Gastroesophageal sphincter (tissue), 4 donors: ENCODE results near the gene TSPYL4. TPM values are rescaled to one million over a fixed set of nuclear protein-coding genes. Genes with fewer than 3 reads are reported as not detected.

Experiments used
- ATAC-seq: fragments of 150-250 bp; one replicate; pipeline ENCODE4 v1.9.1; 2016; ENCODE audit warnings: mild to moderate bottlenecking, moderate library complexity
- H3K27ac ChIP-seq, 4 donors: fragments of 200-600 bp; sonication (generic) in 3 of 4; 1 replicate in 3 of 4; 2 replicates in 1 of 4; pipeline ENCODE4 v1.5.1; 2016 to 2019
- H3K27me3 ChIP-seq: fragments of 200-600 bp; sonication (generic); one replicate; pipeline ENCODE4 v1.5.1; 2019
- H3K36me3 ChIP-seq, 2 donors: fragments of 200-600 bp; sonication (generic); one replicate each; pipeline ENCODE4 v1.5.1; 2019; ENCODE audit warnings: control low read depth in 1 of 2
- H3K4me1 ChIP-seq, 3 donors: fragments of 200-600 bp; sonication (generic); 1 replicate in 2 of 3; 2 replicates in 1 of 3; pipeline ENCODE4 v1.5.1; 2016 to 2019; ENCODE audit warnings: control low read depth in 2 of 3
- H3K4me3 ChIP-seq, 2 donors: fragments of 200-600 bp; sonication (generic); one replicate each; pipeline ENCODE4 v1.5.1; 2019; ENCODE audit warnings: mild to moderate bottlenecking in 1 of 2, moderate library complexity in 1 of 2
- H3K9me3 ChIP-seq, 3 donors: fragments of 200-600 bp; sonication (generic); one replicate each; pipeline ENCODE4 v1.5.1; 2017 to 2019; ENCODE audit warnings: control low read depth in 2 of 3
- EP300 ChIP-seq: sonication (generic); formaldehyde crosslinking; IDR thresholded peaks from one replicate; pipeline ENCODE4 v1.6.1; 2017; ENCODE audit warnings: antibody characterized with exemption, mild to moderate bottlenecking
- POLR2A ChIP-seq, 2 donors: fragments of 450-650 bp; IDR thresholded peaks; one replicate each; pipeline ENCODE4 v1.6.1; 2017; ENCODE audit warnings: antibody characterized with exemption in 2 of 2, mild to moderate bottlenecking in 2 of 2, moderate library complexity in 1 of 2
- POLR2AphosphoS5 ChIP-seq: sonication (generic); formaldehyde crosslinking; IDR thresholded peaks from one replicate; pipeline ENCODE4 v1.6.1; 2017; ENCODE audit warnings: antibody characterized with exemption
- WGBS, 2 donors: methylation state at CpG; one replicate each; pipeline ENCODE4 v1.1.5; 2018; ENCODE audit warnings: low coverage in 1 of 2; 5-methylcytosine and 5-hydroxymethylcytosine counted together
- total RNA-seq, 4 donors: library from RNA; depleted of rRNA; stranded (reverse); fragments of >200 nt; gene quantifications; one replicate each; pipeline ENCODE4 v1.1.0, GENCODE V29; 2016
- TF ChIP-seq, protein P1 (sequence below), 4 experiments: fragments of 200-600 bp in 2 of 4; fragments of 450-650 bp in 2 of 4; sonication (generic) in 1 of 4; IDR thresholded peaks; one replicate each; pipeline ENCODE4 v1.5.1; 2017 to 2019; ENCODE audit warnings: antibody characterized with exemption in 4 of 4, mild to moderate bottlenecking in 2 of 4, moderate library complexity in 2 of 4

The TSPYL4 gene
- total RNA-seq, 4 donors from 2014 or later: 19.1 to 28.5 (median 20.0) TPM

DNA sequence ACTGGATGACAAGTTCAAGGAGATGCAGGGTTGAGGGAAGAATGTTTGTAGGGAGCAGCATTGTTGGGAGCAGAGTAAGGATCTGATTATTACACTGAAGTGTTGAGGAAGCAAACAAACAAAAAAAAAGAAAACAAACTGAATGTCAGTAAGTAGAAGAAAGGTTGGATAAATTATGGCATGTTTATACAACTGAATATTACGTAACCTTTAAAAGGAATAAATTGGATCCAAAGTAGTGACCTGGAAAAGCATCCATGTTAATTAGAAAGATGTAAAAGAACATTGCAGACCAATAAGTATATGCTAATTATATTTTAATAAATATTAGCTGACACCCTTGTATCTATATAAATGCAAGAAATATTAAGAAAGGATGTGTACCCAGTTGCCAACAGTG, 38.7 kb upstream of the TSPYL4 start:
- no peak for ATAC-seq
- TF ChIP-seq, protein P1, sequence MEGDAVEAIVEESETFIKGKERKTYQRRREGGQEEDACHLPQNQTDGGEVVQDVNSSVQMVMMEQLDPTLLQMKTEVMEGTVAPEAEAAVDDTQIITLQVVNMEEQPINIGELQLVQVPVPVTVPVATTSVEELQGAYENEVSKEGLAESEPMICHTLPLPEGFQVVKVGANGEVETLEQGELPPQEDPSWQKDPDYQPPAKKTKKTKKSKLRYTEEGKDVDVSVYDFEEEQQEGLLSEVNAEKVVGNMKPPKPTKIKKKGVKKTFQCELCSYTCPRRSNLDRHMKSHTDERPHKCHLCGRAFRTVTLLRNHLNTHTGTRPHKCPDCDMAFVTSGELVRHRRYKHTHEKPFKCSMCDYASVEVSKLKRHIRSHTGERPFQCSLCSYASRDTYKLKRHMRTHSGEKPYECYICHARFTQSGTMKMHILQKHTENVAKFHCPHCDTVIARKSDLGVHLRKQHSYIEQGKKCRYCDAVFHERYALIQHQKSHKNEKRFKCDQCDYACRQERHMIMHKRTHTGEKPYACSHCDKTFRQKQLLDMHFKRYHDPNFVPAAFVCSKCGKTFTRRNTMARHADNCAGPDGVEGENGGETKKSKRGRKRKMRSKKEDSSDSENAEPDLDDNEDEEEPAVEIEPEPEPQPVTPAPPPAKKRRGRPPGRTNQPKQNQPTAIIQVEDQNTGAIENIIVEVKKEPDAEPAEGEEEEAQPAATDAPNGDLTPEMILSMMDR (IDR thresholded peaks at IDR 0.05): no peak
- TF ChIP-seq EP300 (no peak), POLR2A (IDR thresholded peaks at IDR 0.05) (no peak), POLR2AphosphoS5 (no peak)
- Histone ChIP-seq H3K27ac (no peak overlapping the region), H3K4me3 (no peak overlapping the region), H3K27me3 (no peaks in the 10 kb centered on the region), H3K36me3 (no peaks in the 10 kb centered on the region), H3K9me3 (no peaks in the 10 kb centered on the region), H3K4me1 (no peaks in the 10 kb centered on the region)
- 64 to 88% methylated on average over 1 of the region's 1 CpG for WGBS, 2 donors

DNA sequence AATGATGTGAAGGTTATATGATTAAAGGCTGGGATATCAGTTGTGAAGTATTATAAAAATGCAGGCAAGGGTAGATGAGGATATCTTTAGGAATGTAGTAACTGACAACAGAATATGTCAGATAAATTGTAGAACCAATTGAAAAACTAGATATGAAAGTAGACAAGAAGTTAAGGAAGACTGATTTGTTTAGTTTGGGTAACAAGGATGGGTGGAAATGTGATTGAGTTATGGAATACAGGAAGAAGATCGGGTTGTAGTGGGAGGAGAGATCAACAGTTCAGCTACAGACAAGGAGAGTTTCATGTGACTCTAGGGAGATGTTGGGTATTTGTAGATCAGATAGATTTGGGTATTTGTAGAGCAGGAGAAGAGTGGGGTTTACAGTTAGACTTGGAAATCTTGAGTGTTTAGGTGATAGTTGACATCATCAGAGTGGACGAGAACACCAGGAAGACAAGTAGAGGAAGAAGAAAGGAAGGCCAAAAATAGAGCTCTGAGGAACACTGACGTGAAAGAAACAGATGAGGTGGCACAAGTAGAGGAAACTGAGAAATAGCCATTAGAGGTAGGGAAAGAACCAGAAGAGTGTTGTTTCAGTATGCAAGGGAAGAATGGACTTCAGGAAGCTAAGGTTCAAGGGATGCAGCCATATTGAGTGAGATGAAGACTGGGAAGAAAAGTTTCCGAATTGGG, 38.0 kb upstream of the TSPYL4 start:
- Histone ChIP-seq H3K36me3 (no peaks in the 10 kb centered on the region), H3K27ac (no peak overlapping the region), H3K4me3 (no peak overlapping the region), H3K9me3 (no peaks in the 10 kb centered on the region), H3K4me1 (no peaks in the 10 kb centered on the region), H3K27me3 (no peaks in the 10 kb centered on the region)
- TF ChIP-seq EP300: no peak
- TF ChIP-seq POLR2A (IDR thresholded peaks at IDR 0.05): no peak
- TF ChIP-seq, protein P1 (IDR thresholded peaks at IDR 0.05): no peak
- no peak for TF ChIP-seq POLR2AphosphoS5
- WGBS, 2 donors: 85 to 94% methylated on average over 4 of the region's 4 CpGs
- no peak for ATAC-seq

DNA sequence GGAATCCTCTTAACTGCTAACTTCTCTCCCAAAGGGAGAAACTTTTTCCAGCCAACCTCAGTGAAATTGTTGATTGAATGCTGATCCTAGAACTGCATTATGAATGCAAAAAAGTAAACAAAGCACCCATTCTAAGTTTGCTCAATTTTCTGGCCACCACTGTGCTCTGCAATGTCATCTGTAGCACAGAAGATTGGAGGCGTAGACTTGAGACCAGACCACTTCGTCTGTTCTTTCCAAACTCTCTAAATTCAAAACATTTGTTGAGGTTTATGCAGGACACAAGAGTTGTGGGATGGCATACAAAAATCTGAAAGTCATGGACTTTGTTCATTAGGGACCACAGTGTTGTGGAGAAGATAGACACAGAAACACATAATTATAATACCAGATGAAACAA, 36.9 kb upstream of the TSPYL4 start:
- WGBS, 2 donors: 79 to 83% methylated on average over 2 of the region's 2 CpGs
- no peak for ATAC-seq
- TF ChIP-seq EP300 (no peak), POLR2A (IDR thresholded peaks at IDR 0.05) (no peak), POLR2AphosphoS5 (no peak)
- TF ChIP-seq, protein P1 (IDR thresholded peaks at IDR 0.05): no peak

DNA sequence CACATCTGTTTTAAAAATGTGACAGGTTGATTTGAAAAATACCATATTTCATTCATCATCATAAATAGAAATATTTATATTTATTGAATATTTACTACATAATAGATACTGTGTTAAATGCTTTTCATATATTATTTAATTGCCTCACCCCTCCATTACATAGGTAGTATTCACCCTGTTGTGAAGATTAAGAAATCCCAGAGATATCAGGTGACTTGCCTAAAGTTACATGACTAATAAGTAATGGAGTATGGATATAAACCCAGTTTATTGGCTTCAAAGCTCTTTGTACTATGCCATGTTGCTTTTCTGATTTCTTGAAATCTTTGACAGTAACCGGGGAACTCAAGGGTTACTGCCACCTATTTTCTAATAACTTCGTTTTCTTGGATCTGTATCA, 36.0 kb upstream of the TSPYL4 start:
- Histone ChIP-seq H3K9me3 (no peaks in the 10 kb centered on the region), H3K4me3 (no peak overlapping the region), H3K36me3 (no peaks in the 10 kb centered on the region), H3K27me3 (no peaks in the 10 kb centered on the region), H3K4me1 (no peaks in the 10 kb centered on the region), H3K27ac (no peak overlapping the region)
- no peak for TF ChIP-seq POLR2AphosphoS5
- TF ChIP-seq EP300: no peak
- TF ChIP-seq, protein P1 (IDR thresholded peaks at IDR 0.05): no peak
- TF ChIP-seq POLR2A (IDR thresholded peaks at IDR 0.05): no peak
- 85 to 86% methylated on average over 2 of the region's 2 CpGs for WGBS, 2 donors
- no peak for ATAC-seq

More for the DNA sequence above, 36.9 kb upstream of the TSPYL4 start:
- Histone ChIP-seq H3K36me3 (no peaks in the 10 kb centered on the region), H3K27ac (no peak overlapping the region), H3K9me3 (no peaks in the 10 kb centered on the region), H3K27me3 (no peaks in the 10 kb centered on the region), H3K4me1 (no peaks in the 10 kb centered on the region), H3K4me3 (no peak overlapping the region)

DNA sequence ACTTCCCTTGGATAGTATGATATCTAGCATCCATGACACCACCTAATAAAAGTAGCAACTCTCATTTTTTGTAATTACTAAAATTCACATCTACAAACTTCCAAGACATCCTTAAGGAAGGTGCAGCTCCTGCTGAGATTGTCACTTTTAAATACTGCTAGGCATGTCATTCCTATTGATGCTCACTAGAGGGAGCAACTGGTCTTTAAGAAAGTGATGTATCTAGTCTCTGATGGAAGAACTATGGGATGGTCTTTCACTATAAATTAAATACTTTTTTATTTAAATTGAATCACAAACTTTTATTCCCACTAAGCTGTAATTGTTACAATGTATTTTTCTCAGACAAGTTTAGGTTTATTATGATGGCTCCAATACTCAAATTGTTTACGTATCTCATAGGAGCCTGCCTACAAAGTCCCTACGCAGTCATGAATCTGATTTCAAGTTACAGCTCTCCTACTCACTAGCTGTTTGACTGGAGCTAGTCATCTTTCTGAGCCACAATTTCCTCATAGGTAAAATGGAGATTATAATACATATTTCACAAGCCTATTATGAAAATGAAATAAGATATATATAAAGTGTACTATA, 33.9 kb upstream of the TSPYL4 start:
- Histone ChIP-seq H3K4me3 (no peak overlapping the region), H3K27ac (no peak overlapping the region), H3K9me3 (no peaks in the 10 kb centered on the region), H3K36me3 (no peaks in the 10 kb centered on the region), H3K4me1 (no peaks in the 10 kb centered on the region), H3K27me3 (no peaks in the 10 kb centered on the region)
- TF ChIP-seq POLR2A (IDR thresholded peaks at IDR 0.05): no peak
- no peak for TF ChIP-seq POLR2AphosphoS5
- no peak for TF ChIP-seq EP300
- TF ChIP-seq, protein P1 (IDR thresholded peaks at IDR 0.05): peak; percentile 81 to 84 (median 82)
- peak; percentile 74 for ATAC-seq
- WGBS, 2 donors: 77 to 87% methylated on average over 2 of the region's 2 CpGs
